Naive thymus-derived CD4-positive, alpha-beta T cell (primary cell): Measurements from ENCODE around the gene SMCP. TPM values are rescaled to one million over a fixed set of nuclear protein-coding genes. Genes with fewer than 3 reads are reported as not detected.

Experiments
- ATAC-seq: fragments of 150-1000 bp; cut with Tn5 transposase; 2 replicates; pipeline ENCODE4 v1.10.0; 2021; ENCODE audit warnings: mild to moderate bottlenecking, moderate library complexity
- CTCF ChIA-PET: fragments of 350-600 bp; sonication (Branson Sonifier 250); formaldehyde crosslinking; loops from one replicate; lab custom pipeline; 2021; ENCODE audit warnings: antibody characterized with exemption; lab: Charles Lee
- POLR2A ChIA-PET: fragments of 350-600 bp; sonication (Branson Sonifier 250); formaldehyde crosslinking; loops from one replicate; lab custom pipeline; 2021; ENCODE audit warnings: antibody characterized with exemption, inconsistent platforms; lab: Charles Lee
- DNase-seq, 9 donors: peaks; one replicate each; pipeline versions ENCODE4 v3.0.0 to v3.0.0-alpha.2; 2020 to 2022; ENCODE audit warnings: mixed read lengths in 1 of 9
- H3K27ac ChIP-seq: one replicate; pipeline ENCODE4 v1.7.0; 2013; ENCODE audit warnings: mild to moderate bottlenecking, low read depth, low read length, moderate library complexity
- H3K27me3 ChIP-seq, 2 donors: one replicate each; pipeline ENCODE4 v1.7.0; 2013; ENCODE audit warnings: low read length in 2 of 2, mild to moderate bottlenecking in 2 of 2, moderate library complexity in 2 of 2; ENCODE audit not compliant: control insufficient read depth in 2 of 2, insufficient read depth in 2 of 2
- H3K36me3 ChIP-seq, 3 experiments: 1 replicate in 2 of 3; 2 replicates in 1 of 3; pipeline ENCODE4 v1.7.0; 2013; ENCODE audit warnings: low read length in 3 of 3, mild to moderate bottlenecking in 3 of 3, moderate library complexity in 1 of 3; ENCODE audit not compliant: insufficient read depth in 3 of 3, control insufficient read depth in 2 of 3
- H3K4me1 ChIP-seq, 2 donors: one replicate each; pipeline ENCODE4 v1.7.0; 2013; ENCODE audit warnings: low read length in 2 of 2, mild to moderate bottlenecking in 2 of 2, moderate library complexity in 1 of 2; ENCODE audit not compliant: control insufficient read depth in 2 of 2, insufficient read depth in 2 of 2
- H3K4me3 ChIP-seq: 2 replicates; pipeline ENCODE4 v1.7.0; 2013; ENCODE audit warnings: mild to moderate bottlenecking, low read length
- H3K9me3 ChIP-seq, 3 experiments: 1 replicate in 2 of 3; 2 replicates in 1 of 3; pipeline ENCODE4 v1.7.0; 2013; ENCODE audit warnings: low read length in 3 of 3; ENCODE audit not compliant: control insufficient read depth in 2 of 3
- H3K27ac Mint-ChIP-seq, 9 donors: one replicate each; pipeline ENCODE4 v1.8.0; 2020 to 2022; ENCODE audit warnings: mixed read lengths in 9 of 9, mild to moderate bottlenecking in 8 of 9, moderate library complexity in 5 of 9, inconsistent platforms in 2 of 9
- H3K27me3 Mint-ChIP-seq, 5 donors: one replicate each; pipeline ENCODE4 v1.8.0; 2021 to 2022; ENCODE audit warnings: mixed read lengths in 5 of 5, mild to moderate bottlenecking in 1 of 5
- H3K36me3 Mint-ChIP-seq, 5 donors: one replicate each; pipeline ENCODE4 v1.8.0; 2020 to 2022; ENCODE audit warnings: mixed read lengths in 5 of 5, mild to moderate bottlenecking in 3 of 5, inconsistent platforms in 1 of 5
- H3K4me1 Mint-ChIP-seq, 7 donors: one replicate each; pipeline ENCODE4 v1.8.0; 2020 to 2022; ENCODE audit warnings: mixed read lengths in 7 of 7, mild to moderate bottlenecking in 3 of 7, inconsistent platforms in 1 of 7
- H3K4me3 Mint-ChIP-seq, 10 donors: one replicate each; pipeline ENCODE4 v1.8.0; 2020 to 2022; ENCODE audit warnings: mild to moderate bottlenecking in 10 of 10, mixed read lengths in 10 of 10, moderate library complexity in 6 of 10, inconsistent platforms in 2 of 10
- H3K9me3 Mint-ChIP-seq, 11 donors: one replicate each; pipeline ENCODE4 v1.8.0; 2020 to 2022; ENCODE audit warnings: mixed read lengths in 11 of 11, mild to moderate bottlenecking in 4 of 11, inconsistent platforms in 1 of 11, moderate library complexity in 1 of 11
- intact Hi-C, 2 donors: fragments of 100-400 bp; cut with micrococcal nuclease; formaldehyde crosslinking; loops; one replicate each; pipeline ENCODE4 v1.15.1; 2023
- polyA plus RNA-seq, 2 donors: library from polyadenylated mRNA; unstranded; fragments of 300-500 nt; fragmentation: Illumina TruSeq; gene quantifications; one replicate each; pipeline ENCODE4 v1.2.3, GENCODE V29; 2021
- total RNA-seq, 6 experiments: library from RNA in 5 of 6; stranded (reverse) in 5 of 6; gene quantifications; 1 replicate in 5 of 6; 2 replicates in 1 of 6; pipeline ENCODE4 v1.2.3 and lab custom pipeline; 2021 to 2026

SMCP gene
- total and polyA plus RNA-seq, 7 experiments from 2014 or later = not detected

GRCh38 chr1:152933196-152933595 lies 55.1 kb downstream of the SMCP start:
- no peak overlapping the region for H3K4me3 Mint-ChIP-seq
- CTCF ChIA-PET = no interaction called here

More at GRCh38 chr1:152933196-152933595, 55.1 kb downstream of the SMCP start:
- no peaks in the 10 kb centered on the region for H3K4me1 Mint-ChIP-seq
- Histone ChIP-seq H3K4me1 (no peaks in the 10 kb centered on the region), H3K36me3 (no peaks in the 10 kb centered on the region), H3K27ac (no peak overlapping the region), H3K27me3 (no peaks in the 10 kb centered on the region), H3K4me3 (no peak overlapping the region), H3K9me3 (no peaks in the 10 kb centered on the region)
- H3K27ac Mint-ChIP-seq = no peak overlapping the region
- H3K9me3 Mint-ChIP-seq = peaks cover 0 to 5% (median 0%) of the 10 kb centered on the region in 11 donors
- H3K27me3 Mint-ChIP-seq = peaks cover 7 to 31% (median 15%) of the 10 kb centered on the region in 5 donors
- ATAC-seq (no peak), DNase-seq (no peak)
- intact Hi-C loops = no loop called here
- H3K36me3 Mint-ChIP-seq = no peaks in the 10 kb centered on the region
- POLR2A ChIA-PET = no interaction called here

Other genes starting within 250 kb of the SMCP start
- not detected for gene LCE2D, start 214.9 kb upstream of the SMCP start, total RNA-seq
- not detected for gene LCE2D, start 214.9 kb upstream of the SMCP start, polyA plus RNA-seq
- gene LCE2C, start 203.0 kb upstream of the SMCP start, total RNA-seq = not detected
- not detected for gene LCE2C, start 203.0 kb upstream of the SMCP start, polyA plus RNA-seq
- not detected for gene LCE2B, start 192.2 kb upstream of the SMCP start, total RNA-seq
- not detected for gene LCE2B, start 192.2 kb upstream of the SMCP start, polyA plus RNA-seq
- not detected for gene LCE2A, start 180.0 kb upstream of the SMCP start, total RNA-seq
- not detected for gene LCE2A, start 180.0 kb upstream of the SMCP start, polyA plus RNA-seq
- gene LCE4A, start 170.2 kb upstream of the SMCP start, total RNA-seq = not detected
- not detected for gene LCE4A, start 170.2 kb upstream of the SMCP start, polyA plus RNA-seq
- not detected for gene KPRP, start 120.3 kb upstream of the SMCP start, total RNA-seq
- not detected for gene KPRP, start 120.3 kb upstream of the SMCP start, polyA plus RNA-seq
- not detected for gene LCE1F, start 103.2 kb upstream of the SMCP start, total RNA-seq
- gene LCE1F, start 103.2 kb upstream of the SMCP start, polyA plus RNA-seq = not detected
- not detected for gene LCE1E, start 92.1 kb upstream of the SMCP start, total RNA-seq
- gene LCE1E, start 92.1 kb upstream of the SMCP start, polyA plus RNA-seq = not detected
- not detected for gene LCE1D, start 81.6 kb upstream of the SMCP start, total RNA-seq
- not detected for gene LCE1D, start 81.6 kb upstream of the SMCP start, polyA plus RNA-seq
- gene LCE1C, start 71.7 kb upstream of the SMCP start, total RNA-seq = not detected
- gene LCE1C, start 71.7 kb upstream of the SMCP start, polyA plus RNA-seq = not detected
- not detected for gene LCE1B, start 66.4 kb upstream of the SMCP start, total RNA-seq
- gene LCE1B, start 66.4 kb upstream of the SMCP start, polyA plus RNA-seq = not detected
- not detected for gene LCE1A, start 50.8 kb upstream of the SMCP start, total RNA-seq
- not detected for gene LCE1A, start 50.8 kb upstream of the SMCP start, polyA plus RNA-seq
- gene LCE6A, start 35.5 kb upstream of the SMCP start, total RNA-seq = not detected
- not detected for gene LCE6A, start 35.5 kb upstream of the SMCP start, polyA plus RNA-seq
- not detected for gene LCE7A, start 18.3 kb upstream of the SMCP start, total RNA-seq
- not detected for gene LCE7A, start 18.3 kb upstream of the SMCP start, polyA plus RNA-seq
- not detected for gene IVL, start 30.2 kb downstream of the SMCP start, total RNA-seq
- gene IVL, start 30.2 kb downstream of the SMCP start, polyA plus RNA-seq = not detected
- not detected for gene SPRR5, start 68.9 kb downstream of the SMCP start, total RNA-seq
- not detected for gene SPRR5, start 68.9 kb downstream of the SMCP start, polyA plus RNA-seq
- gene SPRR4, start 92.3 kb downstream of the SMCP start, total RNA-seq = not detected
- gene SPRR4, start 92.3 kb downstream of the SMCP start, polyA plus RNA-seq = not detected
- not detected for gene SPRR1A, start 105.8 kb downstream of the SMCP start, total RNA-seq
- not detected for gene SPRR1A, start 105.8 kb downstream of the SMCP start, polyA plus RNA-seq
- not detected for gene SPRR3, start 123.4 kb downstream of the SMCP start, total RNA-seq
- gene SPRR3, start 123.4 kb downstream of the SMCP start, polyA plus RNA-seq = not detected
- not detected for gene SPRR1B, start 152.9 kb downstream of the SMCP start, total RNA-seq
- gene SPRR1B, start 152.9 kb downstream of the SMCP start, polyA plus RNA-seq = not detected
- not detected for gene SPRR2D, start 162.8 kb downstream of the SMCP start, total RNA-seq
- not detected for gene SPRR2D, start 162.8 kb downstream of the SMCP start, polyA plus RNA-seq
- not detected for gene SPRR2A, start 179.2 kb downstream of the SMCP start, total RNA-seq
- not detected for gene SPRR2A, start 179.2 kb downstream of the SMCP start, polyA plus RNA-seq
- gene SPRR2B, start 193.3 kb downstream of the SMCP start, total RNA-seq = not detected
- gene SPRR2B, start 193.3 kb downstream of the SMCP start, polyA plus RNA-seq = not detected
- not detected for gene SPRR2E, start 216.2 kb downstream of the SMCP start, total RNA-seq
- gene SPRR2E, start 216.2 kb downstream of the SMCP start, polyA plus RNA-seq = not detected
- not detected for gene SPRR2F, start 235.2 kb downstream of the SMCP start, total RNA-seq
- gene SPRR2F, start 235.2 kb downstream of the SMCP start, polyA plus RNA-seq = not detected